Activated B cell treated with CpG ODN at 0.5 μM for 24 hours (primary cell): ENCODE measurements around the gene RFNG. TPM values are rescaled to one million over a fixed set of nuclear protein-coding genes. Genes with fewer than 3 reads are reported as not detected.

Source experiments
- ATAC-seq: fragments of 200-7000 bp; cut with Tn5 transposase; one replicate; pipeline ENCODE4 v1.10.0; 2021; ENCODE audit warnings: low read depth, mild to moderate bottlenecking, moderate library complexity
- CTCF ChIA-PET: fragments of 350-600 bp; sonication (Branson Sonifier 250); formaldehyde crosslinking; loops from one replicate; lab custom pipeline; 2021; ENCODE audit warnings: antibody characterized with exemption; lab: Charles Lee
- POLR2A ChIA-PET: fragments of 350-600 bp; sonication (Branson Sonifier 250); formaldehyde crosslinking; loops from one replicate; lab custom pipeline; 2021; ENCODE audit warnings: antibody characterized with exemption; lab: Charles Lee
- DNase-seq: peaks from one replicate; pipeline ENCODE4 v3.0.0; 2022
- H3K27ac Mint-ChIP-seq: one replicate; pipeline ENCODE4 v1.8.0; 2020; ENCODE audit warnings: mixed read lengths
- H3K27me3 Mint-ChIP-seq: one replicate; pipeline ENCODE4 v1.8.0; 2021; ENCODE audit warnings: mixed read lengths
- H3K36me3 Mint-ChIP-seq: one replicate; pipeline ENCODE4 v1.8.0; 2021; ENCODE audit warnings: low read depth, mixed read lengths
- H3K4me1 Mint-ChIP-seq: one replicate; pipeline ENCODE4 v1.8.0; 2021; ENCODE audit warnings: mixed read lengths
- H3K4me3 Mint-ChIP-seq: one replicate; pipeline ENCODE4 v1.8.0; 2020; ENCODE audit warnings: mild to moderate bottlenecking, mixed read lengths
- H3K9me3 Mint-ChIP-seq: one replicate; pipeline ENCODE4 v1.8.0; 2020; ENCODE audit warnings: mixed read lengths
- CTCF ChIP-seq: fragments of 200-600 bp; IDR thresholded peaks from one replicate; pipeline ENCODE4 v1.8.0; 2022; ENCODE audit warnings: antibody characterized with exemption, mild to moderate bottlenecking
- intact Hi-C: fragments of 100-400 bp; cut with micrococcal nuclease; formaldehyde crosslinking; loops from one replicate; pipeline ENCODE4 v1.15.1; 2024
- total RNA-seq: library from RNA; stranded (reverse); gene quantifications from 2 replicates; pipeline ENCODE4 v1.2.3, GENCODE V29; 2022

Gene RFNG
- total RNA-seq, 1 donor from 2014 or later, result 18.7 TPM

DNA sequence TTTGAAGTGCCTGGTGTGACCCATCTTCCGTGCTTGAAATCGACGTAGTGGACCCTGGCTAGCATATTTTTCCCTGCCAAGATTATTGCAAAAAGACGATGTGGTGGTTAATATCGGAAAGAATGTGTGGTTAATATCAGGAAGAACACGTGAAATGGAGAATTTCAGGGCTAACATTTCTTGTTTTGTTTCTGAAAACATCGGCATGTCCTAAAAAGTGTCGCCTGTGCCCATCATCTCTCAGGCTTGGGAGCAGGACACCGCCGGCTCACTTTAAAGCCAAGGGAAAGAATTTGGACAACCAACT, 13.8 kb downstream of the RFNG start:
- Mint-ChIP-seq H3K27me3 (no peaks in the 10 kb centered on the region), H3K4me3 (peak overlapping the region; percentile 86), H3K36me3 (peaks cover 7% of the 10 kb centered on the region), H3K27ac (peak overlapping the region; percentile 94), H3K9me3 (no peaks in the 10 kb centered on the region), H3K4me1 (peaks cover 26% of the 10 kb centered on the region)
- ATAC-seq, result no peak
- CTCF ChIA-PET, result interaction anchor here (0.5 to 1.5 kb wide), 11 partner anchors 10 to 781 kb away, joined by 3 to 25 read pairs (median 4); partner anchors contain the start of genes CENPX and LRRC45
- DNase-seq, result no peak
- POLR2A ChIA-PET, result interaction anchor here (0.5 to 2.3 kb wide), 32 partner anchors 14 to 644 kb away, joined by 3 to 43 read pairs (median 4); partner anchors contain the start of genes ASPSCR1, CCDC57, CENPX and CSNK1D
- no peak for TF ChIP-seq CTCF
- intact Hi-C loops, result loop anchor here (1.0 to 10.0 kb wide), 9 partner anchors 13 to 257 kb away; partner anchors contain the start of genes ASPSCR1, DUS1L, FASN and GPS1

GRCh38 chr17:82037092-82037888, 14.3 kb downstream of the RFNG start, which contains the start of gene DCXR:
DCXR (minus strand) TSS chr17:82037697; CDS start chr17:82037682, 15 bp downstream.
- peak; percentile 95 for DNase-seq
- intact Hi-C loops, result loop anchor here (1.0 to 10.0 kb wide), 9 partner anchors 14 to 258 kb away; partner anchors contain the start of genes ASPSCR1, DUS1L, FASN and GPS1
- ATAC-seq, result peak; percentile 93
- no peaks in the 10 kb centered on the region for H3K9me3 Mint-ChIP-seq
- CTCF ChIA-PET, result interaction anchor here (0.5 to 1.5 kb wide), 11 partner anchors 10 to 782 kb away, joined by 3 to 25 read pairs (median 4); partner anchors contain the start of genes CENPX and LRRC45
- POLR2A ChIA-PET, result interaction anchor here (0.5 to 2.3 kb wide), 34 partner anchors 9 to 644 kb away, joined by 3 to 43 read pairs (median 4); partner anchors contain the start of genes ASPSCR1, CCDC57, CENPX and CSNK1D
- peak within 1 kb of the TSS; percentile 94 for H3K27ac Mint-ChIP-seq
- H3K27me3 Mint-ChIP-seq, result no peaks in the 10 kb centered on the region
- H3K4me1 Mint-ChIP-seq, result peaks cover 27% of the 10 kb centered on the region
- H3K4me3 Mint-ChIP-seq, result peak within 1 kb of the TSS; percentile 86
- no peak for TF ChIP-seq CTCF
- peaks cover 7% of the 10 kb centered on the region for H3K36me3 Mint-ChIP-seq

GRCh38 chr17:82036634-82037091, 14.9 kb downstream of the RFNG start:
- POLR2A ChIA-PET, result interaction anchor here (0.6 to 2.3 kb wide), 3 partner anchors 9 to 77 kb away, joined by 7 to 28 read pairs (median 7); partner anchors contain the start of gene FASN
- H3K4me3 Mint-ChIP-seq, result peak overlapping the region; percentile 86

GRCh38 chr17:82035956-82036633, 15.5 kb downstream of the RFNG start:
- Mint-ChIP-seq H3K27me3 (no peaks in the 10 kb centered on the region), H3K4me1 (peaks cover 27% of the 10 kb centered on the region), H3K36me3 (peaks cover 7% of the 10 kb centered on the region), H3K27ac (no peak overlapping the region), H3K9me3 (no peaks in the 10 kb centered on the region), H3K4me3 (peak overlapping the region; percentile 86)
- ATAC-seq, result no peak
- ChIA-PET POLR2A (interaction anchor here (0.6 to 1.7 kb wide), 4 partner anchors 8 to 75 kb away, joined by 3 to 7 read pairs (median 4); partner anchors contain the start of genes CENPX, LRRC45 and NOTUM), CTCF (interaction anchor here (1.2 to 1.7 kb wide), 2 partner anchors 15 to 76 kb away, joined by 3 to 8 read pairs; no protein-coding TSS in a partner anchor)
- intact Hi-C loops, result loop anchor here (2.0 to 10.0 kb wide), 6 partner anchors 29 to 259 kb away; partner anchors contain the start of genes ASPSCR1, DUS1L, P4HB and SLC16A3
- TF ChIP-seq CTCF, result no peak
- DNase-seq, result no peak

More at GRCh38 chr17:82036634-82037091, 14.9 kb downstream of the RFNG start:
- no peak for ATAC-seq
- no peaks in the 10 kb centered on the region for H3K9me3 Mint-ChIP-seq
- intact Hi-C loops, result loop anchor here (1.0 to 10.0 kb wide), 9 partner anchors 13 to 258 kb away; partner anchors contain the start of genes ASPSCR1, DUS1L, FASN and GPS1
- peaks cover 7% of the 10 kb centered on the region for H3K36me3 Mint-ChIP-seq
- peak overlapping the region; percentile 7 for H3K27ac Mint-ChIP-seq
- CTCF ChIA-PET, result interaction anchor here (1.3 kb wide), 1 partner anchor 77 kb away, joined by 25 read pairs; no protein-coding TSS in a partner anchor
- no peak for TF ChIP-seq CTCF
- peaks cover 27% of the 10 kb centered on the region for H3K4me1 Mint-ChIP-seq
- no peaks in the 10 kb centered on the region for H3K27me3 Mint-ChIP-seq
- no peak for DNase-seq
